Ureter (tissue), 1 donor: ENCODE data around the gene CPNE2. TPM values are rescaled to one million over a fixed set of nuclear protein-coding genes. Genes with fewer than 3 reads are reported as not detected.

ENCODE experiments used
- DNase-seq: peaks from one replicate; pipeline ENCODE4 v3.0.0-alpha.2; 2020; ENCODE audit warnings: low spot score
- total RNA-seq: library from RNA; stranded (reverse); gene quantifications from one replicate; pipeline ENCODE4 v1.2.4, GENCODE V29; 2023
- donor health status: DM: yes; HTN: yes; CAD: no.

CPNE2 gene
- total RNA-seq, 1 donor from 2014 or later = 19.8 TPM

DNA sequence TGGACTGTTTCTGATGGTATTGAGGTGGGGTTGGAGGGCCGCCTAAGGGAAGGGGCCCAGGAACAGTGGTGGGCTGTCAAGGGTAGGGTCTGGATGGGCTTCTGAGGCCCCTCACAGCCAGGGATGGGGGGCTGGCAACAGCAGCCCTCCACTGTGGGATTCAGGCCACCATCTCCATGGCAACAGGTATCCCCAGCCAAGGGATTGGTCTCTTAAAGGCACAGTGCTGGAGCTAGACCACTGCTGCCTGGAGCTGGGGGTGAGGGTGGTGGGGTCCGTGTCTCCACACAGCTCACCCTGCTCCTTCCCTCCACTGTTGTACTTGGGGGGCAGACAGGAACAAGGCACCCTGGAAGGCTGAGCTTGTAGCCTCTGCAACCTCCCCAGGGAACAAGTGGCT, 51.6 kb downstream of the CPNE2 start:
- DNase-seq = no peak

- DNase-seq = no peak
Observed at GRCh38 chr16:57145046-57146021, 53.0 kb downstream of the CPNE2 start.

GRCh38 chr16:57146040-57146647, 53.8 kb downstream of the CPNE2 start:
- no peak for DNase-seq

GRCh38 chr16:57146735-57147134, 54.4 kb downstream of the CPNE2 start:
- no peak for DNase-seq

DNA sequence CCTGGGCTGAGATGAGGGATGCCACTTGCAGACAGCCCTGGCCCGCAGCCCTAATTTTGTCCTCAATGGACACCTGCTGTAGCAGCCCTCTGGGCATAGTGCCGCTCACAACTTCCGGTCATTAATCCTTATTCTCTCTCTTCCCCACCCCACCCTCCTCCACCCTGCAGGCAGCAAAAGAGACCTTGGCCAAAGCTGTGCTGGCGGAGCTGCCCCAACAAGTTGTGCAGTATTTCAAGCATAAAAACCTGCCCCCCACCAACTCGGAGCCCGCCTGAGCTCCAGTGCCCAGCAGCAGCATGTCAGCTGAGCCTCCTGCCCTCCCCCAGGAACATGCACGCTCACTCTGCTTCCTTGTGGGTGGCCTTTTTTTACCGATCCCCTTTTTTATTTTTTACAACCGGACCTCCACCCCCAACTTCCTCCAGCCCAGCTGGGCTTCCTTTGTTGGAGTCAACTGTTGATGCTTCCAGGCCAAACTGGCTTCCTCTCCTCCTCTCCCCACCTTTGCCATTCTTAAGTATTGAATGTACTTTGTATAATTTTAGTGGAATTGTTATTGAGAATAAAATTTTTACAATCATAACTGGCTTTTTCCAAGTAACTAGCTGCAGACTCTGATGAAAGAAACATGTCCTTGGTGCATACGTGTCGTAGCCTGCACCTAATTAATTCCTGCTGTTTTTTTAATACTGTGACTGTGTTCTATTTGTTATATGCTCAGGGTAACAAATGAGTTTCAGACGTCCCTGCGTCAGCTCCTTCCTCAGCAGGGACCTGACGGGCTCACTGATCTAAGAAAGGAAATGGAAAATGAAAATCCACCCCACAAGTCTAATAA, 55.2 kb downstream of the CPNE2 start:
- peak; percentile 59 for DNase-seq

DNA sequence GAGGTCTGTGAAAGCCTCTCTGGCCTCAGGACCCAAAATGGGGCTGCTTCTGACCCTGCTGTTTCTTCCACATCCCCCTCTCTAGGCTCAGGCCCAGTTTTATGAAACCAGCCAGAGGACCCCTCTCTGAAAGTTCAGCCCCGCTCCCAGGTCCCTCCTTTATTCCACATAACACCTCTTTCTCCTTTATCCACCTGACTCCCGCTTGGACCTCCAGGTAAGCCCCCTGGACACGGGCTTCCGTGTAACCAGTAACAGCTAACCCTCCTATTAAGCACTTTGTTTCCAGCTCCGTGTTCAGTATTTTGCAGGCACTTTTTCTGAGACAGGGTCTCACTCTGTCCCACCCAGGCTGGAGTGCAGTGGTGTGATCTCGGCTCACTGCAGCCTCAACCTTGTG, 56.1 kb downstream of the CPNE2 start:
- DNase-seq = no peak

- DNase-seq = no peak
Observed at GRCh38 chr16:57149391-57149790, 57.0 kb downstream of the CPNE2 start.

DNA sequence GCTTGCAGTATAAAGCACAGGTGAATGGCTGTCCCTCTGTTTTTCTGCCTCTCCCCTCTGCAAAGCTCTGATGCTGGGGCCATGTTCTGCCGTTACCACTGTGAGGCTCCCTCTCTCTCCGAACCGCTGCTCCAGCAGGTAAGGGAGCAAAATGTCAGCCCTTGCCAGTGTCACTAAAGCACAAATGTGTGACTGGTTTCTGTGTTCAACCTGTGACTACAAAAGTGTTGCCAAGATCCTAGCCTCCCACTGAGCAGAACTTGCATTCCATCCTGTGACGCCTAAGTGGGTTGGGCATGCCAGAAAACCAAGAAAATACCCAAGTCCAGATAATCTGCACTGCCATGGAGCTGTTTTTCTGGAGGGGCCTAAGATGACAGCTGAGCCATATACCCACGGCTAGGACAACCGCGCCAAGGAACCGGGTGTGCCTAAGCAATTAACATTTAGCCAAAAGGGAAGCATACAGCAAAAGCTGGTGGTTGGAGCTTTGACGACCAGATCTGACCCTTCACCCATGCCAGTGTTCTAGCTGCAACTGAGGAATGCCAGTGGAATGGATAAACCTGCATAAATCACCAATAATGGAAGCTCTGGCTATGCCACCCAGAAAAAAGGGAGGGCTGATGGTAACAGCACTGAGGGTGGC, 58.4 kb downstream of the CPNE2 start:
- no peak for DNase-seq

- no peak for DNase-seq
Observed at GRCh38 chr16:57151369-57151768, 59.0 kb downstream of the CPNE2 start.

DNA sequence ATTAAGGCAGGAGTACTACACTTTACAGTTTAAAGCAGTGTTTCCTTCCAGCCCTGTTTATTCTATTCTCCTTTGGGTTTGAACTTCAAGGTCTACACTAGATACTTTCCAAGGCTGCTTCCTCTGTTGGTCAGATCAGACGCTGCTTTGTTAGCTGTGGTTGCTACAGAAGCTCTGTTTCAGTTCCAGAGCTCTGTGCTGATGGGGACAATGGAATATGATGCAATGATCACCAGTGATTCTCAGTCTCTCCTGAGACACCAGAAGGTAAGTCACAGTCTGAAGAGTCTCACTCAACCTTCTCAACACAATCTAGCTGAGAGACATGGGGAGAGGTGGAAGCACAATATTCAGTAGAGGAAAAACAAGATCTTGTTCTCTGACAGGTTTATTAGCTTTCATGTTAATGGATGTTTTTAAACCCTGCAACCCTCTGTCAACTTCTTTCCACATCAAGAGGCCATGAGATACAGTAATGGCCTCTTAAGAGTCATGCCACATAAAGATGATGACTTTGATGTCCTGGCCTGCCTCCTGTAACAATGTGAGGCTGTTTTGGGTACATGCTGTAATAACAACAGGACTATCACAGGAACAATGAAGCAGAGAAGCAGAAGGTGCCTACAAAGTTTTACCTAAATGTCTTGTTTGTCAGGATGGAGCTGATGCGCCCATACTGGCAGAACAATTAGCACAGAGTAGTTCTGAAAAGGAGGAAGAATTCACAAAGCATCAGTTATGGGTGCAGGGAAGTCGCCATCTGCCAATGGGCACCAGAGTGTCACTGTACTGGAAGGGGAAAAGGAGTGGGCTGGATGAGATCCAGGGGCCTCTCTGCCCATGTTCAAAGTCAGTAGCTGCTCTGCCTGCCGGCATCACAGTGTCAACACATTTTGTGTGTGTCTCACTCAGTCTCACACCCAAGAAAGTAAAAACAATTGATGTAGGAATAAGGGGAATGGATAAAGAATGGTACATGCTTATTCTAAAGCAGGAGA, 60.0 kb downstream of the CPNE2 start:
- DNase-seq = no peak

GRCh38 chr16:57153841-57154240, 61.5 kb downstream of the CPNE2 start:
- no peak for DNase-seq

DNA sequence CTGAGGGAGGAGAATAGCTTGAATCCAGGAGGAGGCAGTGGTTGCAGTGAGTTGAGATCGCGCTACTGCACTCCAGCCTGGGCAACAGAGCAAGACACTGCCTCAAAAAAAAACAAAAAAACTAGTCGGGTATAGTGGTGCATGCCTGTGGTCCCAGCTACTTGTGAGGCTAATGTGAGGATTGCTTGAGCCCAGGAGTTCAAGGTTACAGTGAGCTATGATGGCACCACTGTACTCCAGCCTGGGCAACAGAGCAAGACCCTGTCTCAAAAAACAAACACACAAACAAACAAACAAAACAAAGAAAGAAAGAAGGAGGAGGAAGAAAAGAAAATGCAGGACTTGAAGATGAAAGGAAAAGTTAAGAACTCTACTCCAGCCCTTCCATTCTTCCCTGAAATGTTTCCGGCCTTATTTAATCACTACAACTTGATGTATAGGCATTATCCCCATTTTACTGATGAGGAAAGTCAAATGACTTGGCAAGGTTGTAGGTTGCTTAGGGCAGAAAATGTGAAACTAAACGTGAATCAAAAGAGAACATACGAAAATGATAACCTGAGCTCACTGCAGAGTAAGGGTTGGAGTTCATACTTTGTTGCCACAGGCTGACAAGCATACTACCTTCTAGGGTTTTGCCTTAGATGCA, 63.4 kb downstream of the CPNE2 start:
- no peak for DNase-seq

DNA sequence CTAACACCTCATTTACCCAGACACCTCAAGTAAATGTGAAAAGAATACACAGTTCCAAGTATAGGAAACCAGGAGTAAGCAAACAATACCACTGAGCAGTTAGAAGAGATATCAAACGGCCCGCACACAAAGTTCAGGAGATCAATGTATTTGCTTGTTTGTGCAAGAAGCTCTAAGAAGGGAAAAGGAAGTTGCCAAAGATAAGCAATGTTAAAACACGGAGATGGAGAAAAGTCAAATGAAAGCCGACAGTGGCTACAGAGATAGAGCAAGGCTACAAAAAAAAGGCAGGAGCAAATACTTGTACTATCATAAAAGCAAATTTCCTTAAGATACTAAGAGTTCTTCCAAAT, 63.9 kb downstream of the CPNE2 start:
- no peak for DNase-seq

- DNase-seq = no peak
Observed at GRCh38 chr16:57157533-57157932, 65.2 kb downstream of the CPNE2 start.

DNA sequence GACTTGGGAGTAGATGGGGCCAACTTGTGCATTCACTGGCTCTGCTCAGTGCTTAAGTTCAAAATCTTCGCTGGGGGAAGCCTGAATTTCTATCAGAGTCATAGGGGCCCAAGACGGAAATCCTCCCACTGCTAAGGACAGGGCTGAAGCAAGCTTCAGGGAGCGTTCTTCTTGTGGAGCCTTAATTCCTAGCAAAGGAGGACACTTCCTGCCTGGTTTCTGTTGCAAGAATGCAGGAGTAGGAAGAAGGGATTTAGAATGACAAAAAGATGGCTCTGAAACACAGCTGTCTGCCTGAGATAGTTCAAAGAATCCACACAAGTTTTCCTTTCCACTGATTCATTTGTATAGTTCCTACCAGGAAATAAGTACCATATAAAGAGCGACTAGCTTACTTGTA, 67.1 kb downstream of the CPNE2 start:
- no peak for DNase-seq

GRCh38 chr16:57163842-57164241, 71.5 kb downstream of the CPNE2 start:
- no peak for DNase-seq

GRCh38 chr16:57165483-57165882, 73.1 kb downstream of the CPNE2 start:
- no peak for DNase-seq

- DNase-seq = no peak
Observed at GRCh38 chr16:57165938-57166337, 73.6 kb downstream of the CPNE2 start.

DNA sequence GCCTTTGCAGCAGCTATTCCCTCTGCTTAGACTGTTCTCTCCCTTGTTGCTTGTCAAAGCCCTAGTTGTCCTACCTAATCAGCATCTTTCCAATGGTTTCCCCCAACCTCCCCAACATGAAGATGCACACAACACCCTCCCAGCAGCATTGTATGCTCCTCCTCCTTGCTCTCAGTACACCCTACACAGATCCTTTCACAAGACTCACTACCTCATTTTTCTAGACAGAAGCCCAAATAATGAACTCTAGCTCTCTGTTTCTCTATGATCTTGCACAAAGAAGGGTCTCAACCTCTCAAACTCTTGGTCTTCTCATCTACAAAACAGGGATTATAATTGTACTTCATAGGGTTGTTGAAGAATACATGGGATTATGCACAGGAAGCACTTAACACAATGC, 74.1 kb downstream of the CPNE2 start:
- DNase-seq = no peak

DNA sequence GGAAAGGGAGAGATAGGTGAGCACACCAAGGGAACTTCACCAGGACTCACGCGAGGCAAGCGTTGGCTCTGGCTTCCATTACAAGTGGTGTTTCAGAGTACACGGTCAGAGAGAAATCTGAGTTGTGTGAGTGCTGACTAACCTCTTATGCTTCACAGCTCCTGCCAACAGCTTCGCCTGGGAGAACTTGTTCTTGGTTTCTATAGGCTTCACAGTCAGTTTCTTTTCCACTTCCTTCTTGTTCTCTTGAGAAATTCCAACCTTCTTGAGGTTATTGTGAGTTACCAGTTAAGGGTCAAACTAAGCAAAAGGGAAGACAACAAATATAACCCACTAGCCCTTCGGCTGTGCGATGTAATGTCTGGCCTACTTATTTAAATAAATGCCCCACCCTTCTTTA, 74.6 kb downstream of the CPNE2 start:
- no peak for DNase-seq
